Measurements from ENCODE around the gene PRLHR.

Gene PRLHR

DNA sequence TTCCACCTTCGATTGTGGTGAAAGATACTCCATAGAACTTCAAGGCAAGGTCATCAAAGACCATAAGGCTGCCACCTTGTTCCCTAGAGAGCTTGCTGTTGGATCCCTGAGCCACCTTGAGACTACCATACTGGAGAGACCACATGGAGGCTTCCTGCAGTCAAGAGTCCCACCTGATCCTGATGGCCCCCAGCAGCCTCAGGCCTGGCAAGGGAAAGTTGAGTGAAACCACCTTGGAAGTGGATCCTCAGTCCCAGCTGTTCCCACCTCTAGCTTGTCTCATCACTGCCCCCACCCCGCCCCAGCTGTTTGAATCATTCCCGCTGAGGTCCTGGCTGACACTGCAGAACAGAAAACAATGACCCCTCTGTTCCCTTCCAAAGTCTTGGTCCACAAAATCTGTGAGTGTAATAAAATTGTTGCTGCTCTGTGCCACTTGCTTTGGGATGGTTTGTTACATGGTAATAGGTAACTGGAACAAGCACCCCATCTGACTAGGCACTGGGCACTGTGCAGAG lies 32.0 kb downstream of the PRLHR start:
- no peak for DNase-seq (ENCODE audit: low read depth)

DNA sequence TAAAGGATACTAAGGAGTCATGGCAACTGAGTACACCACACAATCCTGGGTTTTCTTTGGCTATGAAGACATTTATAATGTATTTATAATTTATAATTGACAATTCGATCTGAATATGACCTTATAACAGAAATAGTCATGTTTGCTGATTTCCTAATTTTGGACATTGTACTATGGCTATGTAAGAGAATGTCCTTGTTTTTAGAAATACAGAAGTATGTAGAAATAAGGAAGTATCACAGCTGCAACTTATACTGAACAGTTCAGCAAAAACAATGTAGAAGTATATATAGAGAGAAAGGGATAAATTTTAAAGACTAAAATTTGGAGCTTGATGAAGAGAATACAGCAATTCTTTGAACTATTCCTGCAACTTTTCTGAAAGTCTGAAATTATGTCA lies 32.6 kb downstream of the PRLHR start:
- DNase-seq (ENCODE audit: low read depth): no peak

DNA sequence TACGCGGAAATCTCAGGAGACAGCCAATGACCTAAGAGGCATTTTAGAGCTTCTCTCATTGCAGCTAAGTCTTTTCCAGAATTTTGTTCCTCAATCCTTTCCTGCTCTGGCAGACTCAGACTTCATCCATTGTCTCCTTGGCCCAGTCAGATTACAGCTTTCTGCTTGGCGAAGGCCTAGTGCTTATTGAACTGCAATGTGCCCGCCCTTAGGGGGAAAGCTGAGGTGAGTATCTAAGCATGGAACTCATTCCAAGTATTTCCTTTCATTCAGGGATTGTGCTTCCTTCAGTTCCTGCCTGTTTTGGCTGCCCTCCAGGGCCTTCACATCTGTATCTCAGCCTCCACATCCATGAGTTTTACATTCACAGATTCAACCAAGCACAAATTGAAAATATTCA lies 37.5 kb downstream of the PRLHR start:
- DNase-seq (ENCODE audit: low read depth): no peak

DNA sequence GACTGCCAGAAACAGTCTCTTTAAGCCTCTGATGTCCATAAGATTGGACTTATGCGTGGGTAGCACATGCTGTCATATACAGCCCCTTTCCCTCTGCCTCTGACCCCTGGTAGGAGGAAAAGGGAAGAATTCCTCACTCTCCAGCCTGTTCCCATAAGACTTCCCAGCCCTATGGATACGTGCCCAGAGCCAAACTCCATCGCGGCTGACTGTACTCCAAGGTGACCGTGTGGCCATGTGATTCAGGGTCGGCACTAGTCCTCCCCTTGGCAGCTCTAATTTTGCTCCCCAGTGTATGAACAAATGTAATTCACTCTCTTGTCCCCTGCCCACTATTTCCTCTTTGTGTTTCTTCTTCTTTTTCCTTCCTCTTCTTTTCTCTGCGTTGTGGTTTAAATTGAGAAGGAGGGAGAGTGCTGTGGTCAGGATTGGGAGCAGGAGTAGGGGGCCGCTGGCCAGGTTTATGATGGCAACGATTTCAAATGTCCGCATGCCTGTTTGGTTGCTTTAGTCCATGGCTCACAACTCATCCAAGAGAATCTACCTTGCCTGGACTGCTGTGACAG lies 43.8 kb downstream of the PRLHR start:
- no peak for DNase-seq (ENCODE audit: low read depth)

DNA sequence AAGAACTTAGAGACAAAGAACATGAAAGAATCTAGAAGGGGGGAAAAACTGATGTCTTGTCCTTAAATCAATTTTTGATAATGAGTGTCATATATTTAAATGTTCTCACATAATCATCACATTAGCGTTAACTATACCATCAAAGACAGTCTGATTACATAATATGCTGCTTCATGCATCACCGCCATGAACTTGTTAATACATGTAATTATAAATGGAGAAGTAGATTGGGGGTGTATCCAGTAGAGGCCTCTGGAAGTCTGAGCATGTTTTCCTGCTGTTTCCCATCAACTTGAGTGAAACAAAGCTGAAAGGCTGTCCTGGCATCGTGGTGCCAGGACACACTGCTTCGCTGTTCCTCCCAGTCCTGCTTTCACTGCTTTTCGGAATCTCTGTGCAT lies 48.2 kb downstream of the PRLHR start:
- DNase-seq (ENCODE audit: low read depth): no peak

DNA sequence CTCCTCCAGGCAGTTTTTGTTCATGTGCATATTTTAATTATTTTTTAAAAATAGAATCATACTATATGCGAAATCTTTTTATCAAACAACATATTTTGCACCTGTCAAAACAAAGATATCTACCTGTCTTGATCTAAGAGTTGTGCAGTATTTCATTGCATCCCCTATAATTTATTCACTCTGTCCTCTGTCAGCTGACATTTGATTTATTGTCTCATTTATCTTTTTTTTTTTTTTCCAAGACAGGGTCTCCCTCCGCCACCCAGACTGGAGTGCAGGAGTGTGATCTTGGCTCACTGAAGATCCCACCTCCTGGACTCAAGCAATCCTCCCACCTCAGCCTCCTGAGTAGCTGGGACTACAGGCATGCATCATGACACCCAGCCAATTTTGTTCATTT lies 49.0 kb downstream of the PRLHR start:
- no peak for DNase-seq (ENCODE audit: low read depth)

DNA sequence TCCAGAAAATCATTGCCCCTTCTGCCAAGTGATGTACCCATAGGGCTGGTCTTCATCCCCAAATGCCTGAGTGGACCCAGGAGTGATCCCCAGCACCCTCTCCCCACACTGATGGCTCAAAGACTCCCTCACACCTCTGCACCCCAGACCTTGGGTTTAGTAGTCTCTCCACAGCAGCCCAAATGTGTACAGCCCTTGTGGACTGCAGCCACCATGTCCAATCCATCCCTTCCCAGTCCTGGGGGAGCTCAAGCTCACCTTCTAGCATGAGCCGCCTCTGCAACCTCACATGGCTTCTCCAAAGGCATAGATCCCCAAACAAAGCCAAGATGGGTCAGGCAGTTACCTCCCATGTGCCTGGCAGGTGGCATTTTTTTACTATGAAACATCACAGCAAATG lies 50.1 kb downstream of the PRLHR start:
- DNase-seq (ENCODE audit: low read depth): no peak

DNA sequence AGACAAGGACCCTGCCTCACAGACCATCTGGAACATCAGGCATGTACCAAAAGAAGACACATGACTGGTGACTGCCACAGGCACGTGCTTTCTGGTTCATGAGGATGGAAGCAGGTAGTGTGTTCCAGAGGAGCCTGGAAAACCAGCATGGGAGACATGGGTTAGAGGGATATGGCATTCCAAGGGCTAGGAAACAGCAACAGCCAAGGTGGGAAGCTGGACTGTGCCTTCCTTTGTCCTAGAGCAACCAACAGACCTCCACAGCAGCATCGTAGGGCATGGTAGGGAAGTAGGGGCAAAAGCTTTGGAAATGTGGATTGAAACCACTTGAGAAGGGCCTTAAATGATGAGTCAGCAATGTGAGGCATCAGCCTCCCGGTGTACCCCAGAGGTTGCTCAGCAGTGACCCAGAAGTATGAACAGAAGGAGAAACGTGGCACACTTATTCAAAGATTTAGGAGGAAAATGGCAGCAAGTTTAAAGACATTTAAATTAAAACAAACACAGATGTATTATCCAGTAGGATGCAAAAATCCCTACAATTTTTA lies 51.0 kb downstream of the PRLHR start:
- DNase-seq (ENCODE audit: low read depth): no peak

DNA sequence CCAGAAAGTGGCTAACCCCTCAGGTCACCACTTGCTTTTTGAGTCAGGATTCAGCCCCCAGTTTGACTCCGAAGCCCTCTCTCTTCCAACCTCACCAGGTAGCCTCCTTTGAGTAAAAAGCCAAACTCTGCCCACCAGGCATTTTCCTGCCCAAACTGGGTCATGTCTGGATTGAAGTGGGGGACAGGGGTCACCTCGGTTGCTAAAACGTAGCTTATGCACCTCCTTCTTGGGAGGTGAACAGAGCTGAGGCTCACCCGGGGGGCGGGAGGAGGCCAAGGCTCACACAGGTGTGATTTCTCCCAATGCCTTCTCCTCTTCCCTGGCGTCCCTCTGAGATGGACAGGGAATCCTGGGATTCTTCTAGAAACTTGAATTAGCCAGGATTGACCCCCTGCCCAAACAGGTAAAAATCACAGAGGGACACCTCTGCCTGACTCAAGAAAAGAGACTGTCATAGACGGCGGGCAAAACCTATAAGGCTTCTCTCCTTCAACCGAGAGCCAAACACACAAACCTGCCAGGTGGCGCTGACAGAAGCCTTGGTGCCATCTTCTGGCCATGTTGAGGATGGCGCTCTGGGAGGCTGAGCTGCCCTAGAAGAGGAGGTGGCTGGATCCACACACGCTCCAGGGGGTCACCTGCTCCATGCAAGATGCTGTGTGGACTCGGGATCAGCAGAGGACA lies 51.6 kb downstream of the PRLHR start:
- no peak for DNase-seq (ENCODE audit: low read depth)

DNA sequence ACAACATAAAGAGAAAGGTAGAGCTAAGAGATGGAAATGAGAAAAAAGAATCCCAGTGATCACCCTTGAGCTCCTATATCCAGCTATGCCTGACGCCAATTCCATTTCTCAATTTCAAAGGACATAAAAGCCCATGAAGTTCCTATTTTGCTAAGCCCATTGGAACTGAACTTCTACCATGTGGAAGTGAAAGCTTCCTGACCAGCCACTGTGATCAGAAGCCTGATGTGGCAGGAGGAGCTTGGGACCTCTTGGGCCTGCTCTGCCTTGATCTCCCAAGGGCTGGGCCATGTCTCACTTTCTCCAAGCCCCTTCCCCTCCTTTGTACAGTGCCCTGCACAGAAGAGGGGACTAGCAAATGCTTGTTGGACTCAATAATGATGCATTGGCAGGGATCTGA lies 52.7 kb downstream of the PRLHR start:
- DNase-seq (ENCODE audit: low read depth): no peak

DNA sequence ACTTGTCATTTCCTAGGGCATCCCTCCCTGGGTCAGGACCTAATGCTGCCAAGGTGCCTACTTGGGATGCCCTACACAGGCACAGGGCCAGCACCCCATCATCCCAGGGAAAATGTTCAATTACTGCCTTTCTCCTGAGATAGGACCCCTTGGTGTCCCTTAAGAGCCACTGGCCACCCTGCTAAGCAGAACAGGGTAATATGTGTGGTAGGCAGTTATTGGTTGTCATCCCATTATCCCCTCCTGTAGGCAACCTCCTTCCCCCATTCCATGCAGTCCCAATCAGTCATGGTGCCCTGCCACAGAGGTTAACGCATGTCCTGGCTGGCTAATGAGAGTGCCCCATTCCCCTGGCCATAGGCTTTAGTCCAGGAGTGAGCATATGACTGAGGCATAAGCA lies 53.2 kb downstream of the PRLHR start:
- no peak for DNase-seq (ENCODE audit: low read depth)

DNA sequence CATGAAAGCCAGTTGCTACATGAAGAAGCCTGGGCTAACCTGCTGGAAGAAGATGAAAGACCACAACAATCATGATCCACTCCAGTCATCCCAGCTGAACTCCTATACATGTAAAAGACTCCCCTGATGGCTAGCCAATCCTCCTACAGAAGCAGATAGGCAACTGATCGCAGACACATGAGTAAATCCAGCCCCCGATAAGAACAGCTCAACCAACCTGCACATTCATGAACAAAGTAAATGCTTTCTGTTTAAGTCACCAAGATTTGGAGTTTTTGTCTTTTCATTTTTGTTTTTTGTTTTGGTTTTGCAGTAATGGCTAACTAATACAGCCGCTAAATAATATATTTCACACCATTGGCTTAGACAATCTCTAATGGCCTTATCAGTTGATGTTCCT lies 53.7 kb downstream of the PRLHR start:
- DNase-seq (ENCODE audit: low read depth): no peak
